Gastrocnemius medialis (tissue), 4 donors: ENCODE data around the gene FBLL1. TPM values are rescaled to one million over a fixed set of nuclear protein-coding genes. Genes with fewer than 3 reads are reported as not detected.

Source experiments
- ATAC-seq, 2 donors: fragments of 150-250 bp; one replicate each; pipeline ENCODE4 v1.9.1; 2016
- DNase-seq, 2 donors: peaks; one replicate each; pipeline ENCODE4 v3.0.0-alpha.2; 2019
- H3K27ac ChIP-seq, 4 donors: fragments of 200-600 bp; sonication (generic); 1 replicate in 1 of 4; 2 replicates in 3 of 4; pipeline ENCODE4 v1.5.1; 2016 to 2018; ENCODE audit warnings: mild to moderate bottlenecking in 2 of 4, moderate library complexity in 1 of 4
- H3K27me3 ChIP-seq, 3 donors: fragments of 200-600 bp; sonication (generic) in 2 of 3; 1 replicate in 1 of 3; 2 replicates in 2 of 3; pipeline versions ENCODE4 v1.5.1 to v1.6.0; 2016 to 2019; ENCODE audit warnings: mild to moderate bottlenecking in 1 of 3, moderate library complexity in 1 of 3
- H3K36me3 ChIP-seq, 2 donors: fragments of 200-600 bp; sonication (generic) in 1 of 2; one replicate each; pipeline ENCODE4 v1.5.1; 2017 to 2018
- H3K4me1 ChIP-seq, 2 donors: fragments of 200-600 bp; sonication (generic) in 1 of 2; one replicate each; pipeline ENCODE4 v1.5.1; 2016 to 2017; ENCODE audit warnings: mild to moderate bottlenecking in 2 of 2
- H3K4me3 ChIP-seq, 4 donors: fragments of 200-600 bp; sonication (generic) in 3 of 4; 1 replicate in 1 of 4; 2 replicates in 3 of 4; pipeline ENCODE4 v1.5.1; 2016 to 2019; ENCODE audit warnings: mild to moderate bottlenecking in 2 of 4
- H3K9me3 ChIP-seq, 3 donors: fragments of 200-600 bp; sonication (generic) in 2 of 3; 1 replicate in 1 of 3; 2 replicates in 2 of 3; pipeline ENCODE4 v1.5.1; 2016 to 2019
- POLR2A ChIP-seq, 2 donors: fragments of 450-650 bp; IDR thresholded peaks; one replicate each; pipeline ENCODE4 v1.6.1; 2017; ENCODE audit warnings: antibody characterized with exemption in 2 of 2, mild to moderate bottlenecking in 2 of 2, moderate library complexity in 2 of 2
- in situ Hi-C, 4 donors: fragments of 200-750 bp; cut with MboI; loops; one replicate each; pipeline versions ENCODE4 v1.15.0 to v1.8.0; 2017; ENCODE audit warnings: low sequenced_read_pairs in 4 of 4
- intact Hi-C: fragments of 100-400 bp; cut with DNase I; formaldehyde crosslinking; loops from one replicate; pipeline ENCODE4 v1.15.1; 2023; ENCODE audit warnings: low total_unique reads
- total RNA-seq, 4 donors: library from RNA; depleted of rRNA; stranded (reverse); fragments of >200 nt; gene quantifications; one replicate each; pipeline versions ENCODE4 v1.1.0 to v1.2.3, GENCODE V29; 2016
- TF ChIP-seq, protein P1 (sequence below), 5 experiments: fragments of 450-650 bp in 3 of 5; fragments of 200-600 bp in 2 of 5; sonication (generic) in 2 of 5; IDR thresholded peaks in 4 of 5; conservative IDR thresholded peaks in 1 of 5; 1 replicate in 4 of 5; 2 replicates in 1 of 5; pipeline ENCODE4 v1.5.1; 2016 to 2019; ENCODE audit warnings: antibody characterized with exemption in 5 of 5, mild to moderate bottlenecking in 3 of 5, moderate library complexity in 3 of 5

The FBLL1 gene
- total RNA-seq, 4 donors from 2014 or later: not detected

DNA sequence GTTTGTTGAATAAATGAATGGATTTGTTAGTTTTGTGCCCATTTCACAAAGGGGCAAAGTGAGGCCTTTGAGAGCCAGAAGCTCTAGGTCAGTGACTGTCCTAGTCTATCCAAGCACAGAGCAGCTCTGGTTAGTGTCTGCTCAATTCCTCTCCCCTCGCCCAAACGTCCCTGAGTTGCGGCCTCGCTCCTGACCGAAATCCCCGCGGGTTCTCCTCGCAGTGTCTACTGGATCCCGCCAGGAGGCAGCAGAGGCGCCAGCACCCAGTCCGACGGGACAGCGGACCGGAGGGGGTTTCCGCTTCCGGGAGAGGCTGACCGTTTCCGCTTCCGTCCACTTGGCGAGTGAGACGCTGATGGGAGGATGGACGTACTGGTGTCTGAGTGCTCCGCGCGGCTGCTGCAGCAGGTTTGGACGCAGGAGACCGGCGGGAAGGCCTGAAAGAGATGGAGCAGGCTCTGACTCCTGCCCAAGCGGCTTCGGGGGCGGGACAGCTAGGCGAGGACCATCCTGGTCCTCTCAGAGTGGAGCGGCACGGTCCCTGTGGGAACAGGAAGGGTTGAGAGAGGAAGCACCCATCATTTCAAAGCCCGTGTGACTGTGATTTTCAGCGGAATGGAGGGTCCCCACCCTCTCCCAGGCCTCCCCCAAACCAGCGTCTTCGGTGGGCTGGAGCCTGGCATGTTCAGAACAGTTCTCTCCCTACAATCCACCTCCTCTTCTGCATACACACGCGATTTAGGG, 42.8 kb upstream of the FBLL1 start, which contains the start of gene RARS1:
RARS1 (plus strand) TSS at position 336 of the 744 bp plus-strand sequence; CDS start at position 364, 28 bp downstream.
- TF ChIP-seq POLR2A (IDR thresholded peaks at IDR 0.05): peak; percentile 54 to 76
- TF ChIP-seq, protein P1, sequence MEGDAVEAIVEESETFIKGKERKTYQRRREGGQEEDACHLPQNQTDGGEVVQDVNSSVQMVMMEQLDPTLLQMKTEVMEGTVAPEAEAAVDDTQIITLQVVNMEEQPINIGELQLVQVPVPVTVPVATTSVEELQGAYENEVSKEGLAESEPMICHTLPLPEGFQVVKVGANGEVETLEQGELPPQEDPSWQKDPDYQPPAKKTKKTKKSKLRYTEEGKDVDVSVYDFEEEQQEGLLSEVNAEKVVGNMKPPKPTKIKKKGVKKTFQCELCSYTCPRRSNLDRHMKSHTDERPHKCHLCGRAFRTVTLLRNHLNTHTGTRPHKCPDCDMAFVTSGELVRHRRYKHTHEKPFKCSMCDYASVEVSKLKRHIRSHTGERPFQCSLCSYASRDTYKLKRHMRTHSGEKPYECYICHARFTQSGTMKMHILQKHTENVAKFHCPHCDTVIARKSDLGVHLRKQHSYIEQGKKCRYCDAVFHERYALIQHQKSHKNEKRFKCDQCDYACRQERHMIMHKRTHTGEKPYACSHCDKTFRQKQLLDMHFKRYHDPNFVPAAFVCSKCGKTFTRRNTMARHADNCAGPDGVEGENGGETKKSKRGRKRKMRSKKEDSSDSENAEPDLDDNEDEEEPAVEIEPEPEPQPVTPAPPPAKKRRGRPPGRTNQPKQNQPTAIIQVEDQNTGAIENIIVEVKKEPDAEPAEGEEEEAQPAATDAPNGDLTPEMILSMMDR (IDR thresholded peaks at IDR 0.05 in 4 of 5, conservative IDR thresholded peaks at IDR 0.05 in 1 of 5): peak; percentile 81 to 95 (median 91)
- Histone ChIP-seq H3K4me1 (peaks cover 8 to 10% of the 10 kb centered on the region in 2 donors), H3K27ac (peak within 1 kb of the TSS; percentile 69 to 77 (median 71)), H3K4me3 (peak within 1 kb of the TSS; percentile 70 to 97 (median 91)), H3K36me3 (peaks cover 4 to 32% of the 10 kb centered on the region in 2 donors), H3K27me3 (no peaks in the 10 kb centered on the region), H3K9me3 (no peaks in the 10 kb centered on the region)
- intact Hi-C loops (loop anchor here (1.0 to 10.0 kb wide), 2 partner anchors 93 to 1098 kb away; partner anchors contain the start of genes PANK3 and SPDL1), in situ Hi-C loops (no loop called here)
- DNase-seq: peak; percentile 84 to 88
- ATAC-seq: peak; percentile 98 to 99

DNA sequence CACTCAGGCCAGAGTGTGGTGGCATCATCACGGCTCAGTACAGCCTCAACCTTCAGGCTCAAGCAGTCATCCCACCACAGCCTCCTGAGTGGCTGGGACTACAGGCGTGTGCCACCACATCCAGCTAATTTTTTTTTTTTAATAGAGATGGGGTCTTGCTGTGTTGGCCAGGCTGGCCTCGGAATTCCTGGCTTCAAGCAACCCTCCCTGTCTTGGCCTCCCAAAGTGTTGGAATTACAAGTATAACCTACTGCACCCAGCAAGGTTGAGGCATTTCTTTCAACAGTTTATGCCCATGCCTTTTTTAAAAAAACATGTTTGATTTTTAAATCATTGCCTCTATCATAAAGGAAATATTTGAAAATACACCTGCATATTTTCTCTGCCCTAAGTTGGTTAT, 40.0 kb upstream of the FBLL1 start:
- H3K36me3 ChIP-seq: peaks cover 4 to 59% of the 10 kb centered on the region in 2 donors
- no peaks in the 10 kb centered on the region for H3K9me3 ChIP-seq
- no peak overlapping the region for H3K4me3 ChIP-seq
- no peak overlapping the region for H3K27ac ChIP-seq
- no peak for DNase-seq
- in situ Hi-C loops (no loop called here), intact Hi-C loops (loop anchor here (10.0 kb wide), 1 partner anchor 1096 kb away; the partner anchor contains the start of gene SPDL1)
- peaks cover 8 to 10% of the 10 kb centered on the region in 2 donors for H3K4me1 ChIP-seq
- no peak for TF ChIP-seq POLR2A (IDR thresholded peaks at IDR 0.05)
- TF ChIP-seq, protein P1 (IDR thresholded peaks at IDR 0.05 in 4 of 5, conservative IDR thresholded peaks at IDR 0.05 in 1 of 5): no peak
- ATAC-seq: no peak
- H3K27me3 ChIP-seq: no peaks in the 10 kb centered on the region

DNA sequence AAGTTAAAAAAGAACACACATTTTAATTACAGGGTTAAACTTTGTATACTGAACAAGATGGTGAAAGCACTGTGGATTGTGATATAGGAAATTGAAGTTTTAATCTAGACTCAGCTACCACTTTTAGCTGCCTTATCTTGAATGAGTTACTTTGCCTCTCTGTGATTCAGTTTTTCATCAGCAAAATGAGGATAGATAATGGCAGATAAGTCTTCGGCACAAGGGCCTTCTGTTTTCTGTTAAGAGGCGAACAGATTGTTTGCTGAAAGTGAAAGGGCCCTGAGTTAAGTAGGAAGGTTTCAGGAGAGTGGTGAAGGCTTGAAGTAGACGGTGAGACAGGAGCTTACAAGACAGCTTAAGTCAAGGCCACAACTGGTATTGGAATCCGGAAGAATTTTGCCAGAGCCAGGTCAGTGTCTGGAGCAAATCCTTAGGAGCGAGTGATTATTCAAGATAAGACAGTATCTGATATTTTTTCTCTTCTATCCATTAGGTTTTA, 35.0 kb upstream of the FBLL1 start:
- DNase-seq: no peak
- in situ Hi-C loops (no loop called here), intact Hi-C loops (no loop called here)
- Histone ChIP-seq H3K4me3 (no peak overlapping the region), H3K36me3 (peaks cover 4 to 96% of the 10 kb centered on the region in 2 donors), H3K27ac (no peak overlapping the region), H3K9me3 (no peaks in the 10 kb centered on the region), H3K27me3 (no peaks in the 10 kb centered on the region), H3K4me1 (no peaks in the 10 kb centered on the region)
- TF ChIP-seq, protein P1 (IDR thresholded peaks at IDR 0.05 in 4 of 5, conservative IDR thresholded peaks at IDR 0.05 in 1 of 5): no peak
- no peak for TF ChIP-seq POLR2A (IDR thresholded peaks at IDR 0.05)
- no peak for ATAC-seq

DNA sequence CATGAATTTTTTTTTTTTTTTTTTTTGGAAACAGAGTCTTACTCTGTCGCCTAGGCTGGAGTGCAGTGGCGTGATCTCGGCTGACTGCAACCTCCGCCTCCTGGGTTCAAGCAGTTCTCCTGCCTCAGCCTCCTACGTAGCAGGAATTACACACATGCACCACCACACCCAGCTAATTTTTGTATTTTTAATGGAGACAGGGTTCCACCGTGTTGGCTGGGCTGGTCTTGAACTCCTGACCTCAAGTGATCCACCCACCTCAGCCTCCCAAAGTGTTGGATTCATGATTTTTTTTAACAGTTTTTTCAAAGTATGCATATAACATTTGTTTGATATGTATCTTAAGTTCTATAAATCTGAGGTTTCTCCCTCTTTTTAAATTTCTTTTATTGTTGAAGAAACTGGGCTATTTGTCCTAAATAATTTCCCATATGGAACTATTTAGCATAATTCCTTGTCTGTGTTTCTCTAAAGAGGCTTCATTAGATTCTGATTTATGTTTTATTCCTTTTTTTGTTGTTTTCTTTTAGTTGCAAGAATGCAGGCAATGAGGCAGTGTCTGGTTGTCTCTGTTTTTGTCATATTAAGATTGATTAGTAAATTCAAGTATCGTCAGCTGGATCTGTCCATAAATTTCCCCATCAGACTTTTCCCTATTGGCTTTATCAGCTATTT, 26.4 kb upstream of the FBLL1 start:
- Histone ChIP-seq H3K4me3 (no peak overlapping the region), H3K27me3 (no peaks in the 10 kb centered on the region), H3K36me3 (peaks cover 0 to 78% of the 10 kb centered on the region in 2 donors), H3K27ac (no peak overlapping the region), H3K4me1 (no peaks in the 10 kb centered on the region), H3K9me3 (no peaks in the 10 kb centered on the region)
- TF ChIP-seq, protein P1 (IDR thresholded peaks at IDR 0.05 in 4 of 5, conservative IDR thresholded peaks at IDR 0.05 in 1 of 5): no peak
- no peak for TF ChIP-seq POLR2A (IDR thresholded peaks at IDR 0.05)
- ATAC-seq (no peak), DNase-seq (no peak)
- in situ Hi-C loops (no loop called here), intact Hi-C loops (no loop called here)
